Adrenal gland (tissue), 5 donors: ENCODE data around the gene NAA11.

Source experiments
- POLR2A ChIP-seq, 2 donors: fragments of 450-650 bp; IDR thresholded peaks; one replicate each; pipeline ENCODE4 v1.6.1; 2017; ENCODE audit warnings: antibody characterized with exemption in 2 of 2, mild to moderate bottlenecking in 2 of 2, moderate library complexity in 1 of 2
- TF ChIP-seq, protein P1 (sequence below), 6 experiments: fragments of 450-650 bp in 4 of 6; fragments of 200-600 bp in 2 of 6; sonication (generic) in 1 of 6; IDR thresholded peaks; 1 replicate in 5 of 6; 2 replicates in 1 of 6; pipeline versions ENCODE4 v1.5.1 to v1.8.0; 2016 to 2021; ENCODE audit warnings: antibody characterized with exemption in 6 of 6, mild to moderate bottlenecking in 2 of 6, moderate library complexity in 1 of 6
- donor health status: DM: no; HTN: no; CAD: no.

DNA sequence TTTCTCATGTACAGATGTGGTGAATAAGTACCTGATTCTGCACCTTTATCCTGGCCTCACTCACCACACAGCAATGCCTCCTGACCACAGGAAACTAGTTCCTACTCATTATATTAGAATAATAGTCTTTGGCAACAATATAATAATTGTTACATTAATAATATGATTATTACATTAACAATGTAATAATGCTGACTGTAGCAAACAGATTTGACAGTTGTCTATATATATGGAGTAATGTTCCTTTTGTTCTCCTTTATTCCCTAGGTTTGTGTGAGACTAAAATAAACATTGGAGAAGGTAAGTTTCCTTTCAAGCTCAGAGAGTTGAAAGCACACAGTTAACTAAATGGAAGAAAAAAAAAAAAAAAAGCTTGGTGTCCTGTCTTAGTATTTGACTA lies 40.6 kb upstream of the NAA11 start:
- TF ChIP-seq POLR2A (IDR thresholded peaks at IDR 0.05), result no peak
- TF ChIP-seq, protein P1, sequence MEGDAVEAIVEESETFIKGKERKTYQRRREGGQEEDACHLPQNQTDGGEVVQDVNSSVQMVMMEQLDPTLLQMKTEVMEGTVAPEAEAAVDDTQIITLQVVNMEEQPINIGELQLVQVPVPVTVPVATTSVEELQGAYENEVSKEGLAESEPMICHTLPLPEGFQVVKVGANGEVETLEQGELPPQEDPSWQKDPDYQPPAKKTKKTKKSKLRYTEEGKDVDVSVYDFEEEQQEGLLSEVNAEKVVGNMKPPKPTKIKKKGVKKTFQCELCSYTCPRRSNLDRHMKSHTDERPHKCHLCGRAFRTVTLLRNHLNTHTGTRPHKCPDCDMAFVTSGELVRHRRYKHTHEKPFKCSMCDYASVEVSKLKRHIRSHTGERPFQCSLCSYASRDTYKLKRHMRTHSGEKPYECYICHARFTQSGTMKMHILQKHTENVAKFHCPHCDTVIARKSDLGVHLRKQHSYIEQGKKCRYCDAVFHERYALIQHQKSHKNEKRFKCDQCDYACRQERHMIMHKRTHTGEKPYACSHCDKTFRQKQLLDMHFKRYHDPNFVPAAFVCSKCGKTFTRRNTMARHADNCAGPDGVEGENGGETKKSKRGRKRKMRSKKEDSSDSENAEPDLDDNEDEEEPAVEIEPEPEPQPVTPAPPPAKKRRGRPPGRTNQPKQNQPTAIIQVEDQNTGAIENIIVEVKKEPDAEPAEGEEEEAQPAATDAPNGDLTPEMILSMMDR (IDR thresholded peaks at IDR 0.05), result no peak
